GM12873 (cell line): ENCODE data around the gene GINS2.

ENCODE experiments used
- CTCF ChIP-seq: IDR thresholded peaks from 2 replicates; pipeline ENCODE4 v1.5.1; 2012; ENCODE audit warnings: low read depth, mild to moderate bottlenecking, moderate library complexity, low read length, control low read depth; ENCODE audit not compliant: insufficient read depth; ENCODE audit errors: missing control alignments

GINS2 gene

GRCh38 chr16:85655216-85656129, 33.3 kb downstream of the GINS2 start:
- TF ChIP-seq CTCF, result no peak

- TF ChIP-seq CTCF, result no peak
Observed at GRCh38 chr16:85654251-85655095, 34.3 kb downstream of the GINS2 start.

- no peak for TF ChIP-seq CTCF
Observed at GRCh38 chr16:85653290-85653891, 35.4 kb downstream of the GINS2 start.

GRCh38 chr16:85652431-85653221, 36.1 kb downstream of the GINS2 start:
- TF ChIP-seq CTCF, result no peak

- TF ChIP-seq CTCF, result no peak
Observed at GRCh38 chr16:85651629-85652430, 36.9 kb downstream of the GINS2 start.

GRCh38 chr16:85650844-85651628, 37.7 kb downstream of the GINS2 start:
- no peak for TF ChIP-seq CTCF
